Amygdala (tissue), 56 donors: ENCODE results near the gene MAP3K5.
"Not testable (repeated sequence)": the region's sequence is repeated elsewhere in the genome, so short reads cannot be mapped to it uniquely, and the experiment has no call there.

Experiments used
- DNase-seq, 56 donors: peaks; one replicate each; lab custom pipeline; 2025; lab: John Stamatoyannopoulos, UW

The MAP3K5 gene, protein sequence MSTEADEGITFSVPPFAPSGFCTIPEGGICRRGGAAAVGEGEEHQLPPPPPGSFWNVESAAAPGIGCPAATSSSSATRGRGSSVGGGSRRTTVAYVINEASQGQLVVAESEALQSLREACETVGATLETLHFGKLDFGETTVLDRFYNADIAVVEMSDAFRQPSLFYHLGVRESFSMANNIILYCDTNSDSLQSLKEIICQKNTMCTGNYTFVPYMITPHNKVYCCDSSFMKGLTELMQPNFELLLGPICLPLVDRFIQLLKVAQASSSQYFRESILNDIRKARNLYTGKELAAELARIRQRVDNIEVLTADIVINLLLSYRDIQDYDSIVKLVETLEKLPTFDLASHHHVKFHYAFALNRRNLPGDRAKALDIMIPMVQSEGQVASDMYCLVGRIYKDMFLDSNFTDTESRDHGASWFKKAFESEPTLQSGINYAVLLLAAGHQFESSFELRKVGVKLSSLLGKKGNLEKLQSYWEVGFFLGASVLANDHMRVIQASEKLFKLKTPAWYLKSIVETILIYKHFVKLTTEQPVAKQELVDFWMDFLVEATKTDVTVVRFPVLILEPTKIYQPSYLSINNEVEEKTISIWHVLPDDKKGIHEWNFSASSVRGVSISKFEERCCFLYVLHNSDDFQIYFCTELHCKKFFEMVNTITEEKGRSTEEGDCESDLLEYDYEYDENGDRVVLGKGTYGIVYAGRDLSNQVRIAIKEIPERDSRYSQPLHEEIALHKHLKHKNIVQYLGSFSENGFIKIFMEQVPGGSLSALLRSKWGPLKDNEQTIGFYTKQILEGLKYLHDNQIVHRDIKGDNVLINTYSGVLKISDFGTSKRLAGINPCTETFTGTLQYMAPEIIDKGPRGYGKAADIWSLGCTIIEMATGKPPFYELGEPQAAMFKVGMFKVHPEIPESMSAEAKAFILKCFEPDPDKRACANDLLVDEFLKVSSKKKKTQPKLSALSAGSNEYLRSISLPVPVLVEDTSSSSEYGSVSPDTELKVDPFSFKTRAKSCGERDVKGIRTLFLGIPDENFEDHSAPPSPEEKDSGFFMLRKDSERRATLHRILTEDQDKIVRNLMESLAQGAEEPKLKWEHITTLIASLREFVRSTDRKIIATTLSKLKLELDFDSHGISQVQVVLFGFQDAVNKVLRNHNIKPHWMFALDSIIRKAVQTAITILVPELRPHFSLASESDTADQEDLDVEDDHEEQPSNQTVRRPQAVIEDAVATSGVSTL (N-terminal part only)

DNA sequence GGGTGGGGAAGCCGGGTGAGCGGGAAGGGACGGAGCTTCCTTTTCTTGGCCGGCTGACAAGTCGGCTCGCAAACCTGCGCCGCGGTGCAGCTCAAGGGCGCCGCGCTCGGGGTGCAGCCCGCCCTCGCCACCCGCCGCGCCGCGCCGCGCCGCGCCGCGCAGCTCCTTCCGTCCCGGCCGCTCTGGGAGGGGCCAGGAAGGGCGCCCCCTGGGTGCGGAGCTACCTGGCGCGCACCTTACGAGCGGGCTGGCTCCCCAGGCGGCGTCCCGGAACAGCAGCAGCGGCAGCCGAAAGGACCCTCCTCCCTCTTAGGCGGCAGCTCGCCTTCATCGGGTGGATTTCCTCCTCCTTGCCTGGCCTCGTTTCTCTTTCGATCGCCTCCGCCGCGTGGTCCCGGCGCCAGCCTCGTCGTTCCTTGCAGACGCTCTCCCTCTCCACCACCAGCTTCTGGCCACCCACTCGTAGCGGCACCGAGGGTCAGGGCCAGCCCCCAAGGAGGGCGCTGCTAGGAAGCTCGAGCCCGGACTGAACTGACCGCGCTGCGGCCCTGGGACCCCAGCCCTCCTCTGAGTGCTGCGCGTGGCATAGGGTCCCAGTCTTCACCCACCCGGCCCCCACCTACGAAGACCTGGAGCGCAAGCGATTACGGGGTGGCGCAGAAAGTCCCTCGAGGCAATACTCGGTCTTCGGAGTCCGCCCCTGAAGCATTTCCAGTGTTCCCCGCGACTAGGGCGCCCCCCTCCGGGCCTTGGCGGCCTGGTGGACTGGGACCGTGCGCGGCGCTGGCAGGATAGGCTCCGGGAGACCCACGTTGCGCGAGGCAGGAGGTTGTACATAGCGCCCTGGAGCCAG lies at the start of gene MAP3K5:
Gene MAP3K5 (minus strand): TSS at position 68 of the 853 bp plus-strand sequence. CDS start 320 bp downstream, outside the sequence.
- peak in 55 of 56 donors; percentile 19 to 89 (median 74) for DNase-seq

- no peak for DNase-seq
These were observed 48.2 kb upstream of the MAP3K5 start for GRCh38 chr6:136840276-136841001.

GRCh38 chr6:136831873-136832562 lies 39.7 kb upstream of the MAP3K5 start:
- DNase-seq = no peak

DNA sequence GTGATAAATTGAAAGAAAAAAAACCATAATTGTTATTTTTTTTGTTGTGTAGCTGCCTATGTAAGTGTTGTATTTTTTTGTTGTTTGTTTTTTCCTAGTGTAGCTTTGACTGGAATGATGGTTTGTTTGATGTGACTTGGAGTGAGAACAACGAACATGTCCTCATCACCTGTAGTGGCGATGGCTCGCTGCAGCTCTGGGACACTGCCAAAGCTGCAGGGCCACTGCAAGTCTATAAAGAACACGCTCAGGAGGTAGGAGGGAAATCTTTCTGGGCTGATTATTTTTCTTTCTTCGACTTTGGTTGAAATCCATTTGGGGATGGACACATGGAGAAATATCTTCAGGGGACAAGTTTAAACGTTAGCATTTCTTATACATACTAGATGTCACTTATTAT lies 33.9 kb upstream of the MAP3K5 start:
- no peak for DNase-seq

- peak in 1 of 56 donors; percentile 21 for DNase-seq
These were observed 30.9 kb upstream of the MAP3K5 start for GRCh38 chr6:136823128-136823660.

GRCh38 chr6:136822376-136823127 lies 30.3 kb upstream of the MAP3K5 start, which contains the start of gene PEX7:
Gene PEX7, plus strand, starts transcription at chr6:136822592. Its CDS starts 74 bp downstream, at chr6:136822666.
- DNase-seq = peak; percentile 42 to 94 (median 87)

- DNase-seq = peak in 12 of 56 donors; percentile 13 to 69 (median 37)
These were observed 29.7 kb upstream of the MAP3K5 start for GRCh38 chr6:136822046-136822375.

GRCh38 chr6:136820561-136820960 lies 28.3 kb upstream of the MAP3K5 start:
- DNase-seq = no peak

DNA sequence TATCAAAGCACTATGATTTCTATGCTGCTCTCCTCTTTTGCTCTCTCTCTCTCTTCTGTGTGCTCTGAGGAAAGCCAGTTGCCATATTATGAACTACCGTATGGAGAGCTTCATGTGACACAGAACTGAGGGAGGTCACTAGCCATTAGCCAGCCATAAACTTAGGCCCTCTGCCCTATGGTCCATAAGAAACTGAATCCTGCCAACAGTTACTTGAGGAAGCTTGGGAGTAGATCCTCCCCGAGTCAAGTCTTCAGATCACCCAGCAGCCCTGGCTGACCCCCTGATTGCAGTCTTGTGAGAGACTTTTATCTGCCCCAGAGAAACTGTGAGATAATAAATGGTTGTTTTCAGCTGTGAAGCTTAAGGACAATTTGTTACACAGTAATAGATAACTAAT lies 24.4 kb upstream of the MAP3K5 start:
- DNase-seq = no peak

DNA sequence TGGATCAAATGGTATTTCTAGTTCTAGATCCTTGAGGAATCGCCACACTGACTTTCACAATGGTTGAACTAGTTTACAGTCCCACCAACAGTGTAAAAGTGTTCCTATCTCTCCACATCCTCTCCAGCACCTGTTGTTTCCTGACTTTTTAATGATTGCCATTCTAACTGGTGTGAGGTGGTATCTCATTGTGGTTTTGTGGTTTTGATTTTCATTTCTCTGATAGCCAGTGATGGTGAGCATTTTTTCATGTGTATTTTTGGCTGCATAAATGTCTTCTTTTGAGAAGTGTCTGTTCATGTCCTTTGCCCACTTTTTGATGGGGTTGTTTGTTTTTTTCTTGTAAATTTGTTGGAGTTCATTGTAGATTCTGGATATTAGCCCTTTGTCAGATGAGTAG lies 23.3 kb upstream of the MAP3K5 start:
- not testable (repeated sequence) for DNase-seq

DNA sequence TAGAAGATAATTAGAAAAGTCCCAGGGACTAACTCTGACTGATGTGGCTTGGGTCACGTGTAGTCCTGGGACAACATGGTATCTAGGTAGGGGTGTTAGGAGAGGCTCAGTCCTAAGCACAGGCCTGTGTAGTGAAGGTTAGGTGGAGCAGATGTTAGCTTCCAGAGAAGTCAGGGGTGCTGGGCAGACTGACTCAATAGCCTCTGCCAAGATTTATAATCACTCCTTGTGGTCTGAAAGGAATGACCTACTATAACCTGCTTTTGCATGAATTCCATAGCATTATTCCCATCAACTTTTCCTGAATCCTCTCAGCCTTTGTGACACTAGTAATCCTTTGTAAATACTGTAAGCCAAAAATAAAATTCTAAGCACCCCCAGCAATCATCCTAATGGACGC lies 19.9 kb upstream of the MAP3K5 start:
- DNase-seq = no peak

- no peak for DNase-seq
These were observed 19.0 kb upstream of the MAP3K5 start for GRCh38 chr6:136811272-136811671.

DNA sequence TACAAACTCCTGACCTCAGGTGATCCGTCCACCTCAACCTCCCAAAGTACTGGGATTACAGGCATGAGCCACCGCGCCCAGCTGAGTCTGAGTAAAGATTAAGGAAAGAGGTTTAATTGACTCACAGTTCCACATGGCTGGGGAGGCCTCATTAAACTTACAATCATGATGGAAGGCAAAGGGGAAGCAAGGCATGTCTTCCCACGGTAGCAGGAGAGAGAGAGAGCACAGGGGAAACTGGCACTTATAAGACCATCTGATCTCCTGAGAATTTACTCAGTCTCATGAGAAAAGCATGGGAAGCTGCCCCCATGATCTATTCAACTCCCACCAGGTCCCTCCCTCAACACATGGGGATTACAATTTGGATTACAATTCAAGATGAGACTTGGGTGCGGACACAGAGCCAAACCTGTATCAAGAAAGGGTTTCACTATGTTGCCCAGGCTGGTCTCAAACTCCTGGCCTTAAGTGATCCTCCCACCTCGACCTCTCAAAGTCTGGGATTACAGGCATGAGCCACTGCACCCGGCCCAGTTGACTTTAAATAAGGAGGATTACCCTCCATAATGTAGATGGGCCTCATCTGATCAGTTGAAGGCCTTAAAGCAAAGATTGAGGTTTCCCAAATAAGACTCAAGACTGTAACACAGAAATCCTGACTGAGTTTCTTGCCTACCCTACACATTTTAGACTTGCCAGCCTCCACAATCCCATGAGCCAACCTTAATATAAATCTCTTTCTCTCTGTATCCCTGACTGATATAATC lies 17.0 kb upstream of the MAP3K5 start:
- no peak for DNase-seq

GRCh38 chr6:136803608-136804007 lies 11.3 kb upstream of the MAP3K5 start:
- DNase-seq = no peak

DNA sequence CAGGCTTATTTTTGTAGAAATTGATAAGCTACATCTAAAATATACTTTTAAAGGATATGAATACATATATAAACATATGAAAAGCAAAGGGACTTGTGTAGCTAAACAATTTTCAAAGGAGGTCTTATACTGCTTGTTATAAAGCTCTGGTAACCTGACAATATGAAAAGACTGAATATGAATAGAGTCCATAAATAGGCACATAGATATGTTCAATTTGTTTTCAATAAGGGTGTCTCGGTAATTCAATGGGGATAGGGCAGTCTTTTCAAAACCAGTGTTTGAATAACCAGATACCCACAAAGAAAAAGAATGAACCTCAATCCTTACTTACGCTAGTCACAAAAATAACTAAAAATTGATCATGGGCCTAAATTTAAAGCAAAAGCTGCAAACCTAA lies 9.3 kb upstream of the MAP3K5 start:
- DNase-seq = no peak

DNA sequence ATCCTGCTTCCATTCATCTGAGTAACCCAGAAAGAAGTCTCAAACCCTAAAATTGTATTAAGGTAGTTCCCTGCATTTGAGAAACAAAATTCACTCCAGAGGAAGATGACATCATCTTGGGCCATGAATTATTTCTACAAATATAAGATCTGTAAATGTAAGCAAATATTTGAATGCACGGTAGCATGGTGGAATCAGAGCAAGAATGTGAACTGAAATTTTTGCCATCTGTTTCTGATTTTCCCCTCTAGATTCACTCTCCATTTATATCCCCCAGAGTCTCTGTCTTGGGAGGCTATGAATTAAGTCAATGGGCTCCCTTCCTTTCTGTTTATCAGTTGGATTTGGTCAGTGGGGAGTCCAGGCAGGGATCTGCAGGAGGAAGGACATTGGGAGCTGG lies 5.8 kb upstream of the MAP3K5 start:
- DNase-seq = no peak

- DNase-seq = no peak
These were observed 3.7 kb upstream of the MAP3K5 start for GRCh38 chr6:136795996-136796395.
